Esophagus mucosa (tissue), 1 donor: ENCODE data around the gene FKBP7. TPM values are rescaled to one million over a fixed set of nuclear protein-coding genes. Genes with fewer than 3 reads are reported as not detected.
A peak's percentile ranks its signal among the peaks of the same experiment; 100 is the strongest.
"Not testable (repeated sequence)": the region's sequence is repeated elsewhere in the genome, so short reads cannot be mapped to it uniquely, and the experiment has no call there.

Experiments
- ATAC-seq: fragments of 200-7000 bp; cut with Tn5 transposase; one replicate; pipeline ENCODE4 v1.9.1; 2020
- total RNA-seq: library from RNA; stranded (reverse); gene quantifications from one replicate; pipeline ENCODE4 v1.2.4, GENCODE V29; 2023
- donor health status: DM: yes; HTN: yes; CAD: no.

Gene FKBP7
- total RNA-seq, 1 donor from 2014 or later: 1.00 TPM

DNA sequence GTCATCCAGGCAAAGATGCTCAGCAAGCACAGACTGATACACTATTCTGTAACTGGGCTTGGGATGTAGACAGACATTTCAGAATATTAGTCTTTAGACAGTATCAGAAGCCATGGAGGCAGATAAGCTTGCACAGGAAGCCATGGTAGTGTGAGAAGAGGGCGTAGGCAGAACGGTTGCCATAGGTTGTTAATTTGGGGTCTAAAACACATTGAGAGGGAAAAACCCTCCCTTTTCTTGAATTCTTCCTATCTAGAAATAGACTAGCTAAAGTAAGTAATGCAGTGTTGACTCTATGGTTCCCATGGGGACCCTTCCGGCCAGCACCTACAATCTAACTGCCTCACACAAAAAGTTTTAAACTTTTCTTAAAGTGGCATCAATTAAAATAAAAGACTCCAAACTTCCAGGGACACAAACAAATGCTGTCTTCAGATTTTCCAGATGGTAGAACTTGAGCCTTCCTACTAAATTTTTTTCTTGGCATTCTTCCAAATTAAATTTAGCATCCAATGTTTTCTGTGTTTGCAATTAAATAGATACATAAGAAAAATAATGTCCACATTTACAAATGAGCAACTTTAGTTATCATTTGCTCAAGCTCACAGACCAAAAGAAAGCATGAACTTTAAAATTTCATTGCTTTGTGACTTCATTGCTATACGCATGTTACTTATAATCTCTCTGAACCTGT, 29.3 kb downstream of the FKBP7 start:
- ATAC-seq: no peak

DNA sequence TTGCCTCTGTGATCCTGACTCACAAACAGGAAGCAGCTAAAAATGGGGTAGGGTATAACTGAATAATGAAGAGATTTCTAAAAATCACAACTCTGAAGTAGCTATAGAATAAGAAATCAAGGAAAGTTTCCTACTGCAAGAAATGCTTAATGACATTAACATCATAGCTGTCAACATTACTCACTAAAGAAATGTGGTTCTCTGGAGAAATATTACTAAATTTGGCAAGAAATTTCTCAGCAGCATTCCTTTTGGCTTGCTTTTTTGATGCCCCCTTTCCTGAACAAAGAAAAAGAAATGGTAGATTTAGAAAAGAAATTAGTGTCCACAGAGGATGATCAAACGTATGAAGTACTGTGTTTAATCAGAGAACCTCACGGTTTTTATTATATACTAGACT, 37.0 kb downstream of the FKBP7 start:
- ATAC-seq: no peak

DNA sequence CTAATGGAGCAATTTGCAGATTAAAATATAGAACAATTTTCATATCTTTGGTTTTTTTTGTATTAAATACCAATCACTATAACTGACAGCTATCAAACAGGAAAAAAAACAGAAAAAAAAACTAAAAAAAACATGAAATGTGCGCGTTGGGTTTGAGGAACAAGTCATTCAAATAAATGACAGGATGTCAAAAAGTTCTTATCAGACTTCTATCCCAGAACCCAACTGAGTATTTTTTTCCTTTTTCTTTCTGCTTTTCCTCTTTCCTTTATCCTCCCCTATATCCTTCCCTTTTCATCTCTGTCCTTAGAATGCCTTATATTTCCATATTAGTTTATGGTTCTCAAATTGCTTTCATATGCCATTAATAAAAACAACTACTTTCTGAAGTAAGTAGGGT, 41.7 kb downstream of the FKBP7 start:
- no peak for ATAC-seq

DNA sequence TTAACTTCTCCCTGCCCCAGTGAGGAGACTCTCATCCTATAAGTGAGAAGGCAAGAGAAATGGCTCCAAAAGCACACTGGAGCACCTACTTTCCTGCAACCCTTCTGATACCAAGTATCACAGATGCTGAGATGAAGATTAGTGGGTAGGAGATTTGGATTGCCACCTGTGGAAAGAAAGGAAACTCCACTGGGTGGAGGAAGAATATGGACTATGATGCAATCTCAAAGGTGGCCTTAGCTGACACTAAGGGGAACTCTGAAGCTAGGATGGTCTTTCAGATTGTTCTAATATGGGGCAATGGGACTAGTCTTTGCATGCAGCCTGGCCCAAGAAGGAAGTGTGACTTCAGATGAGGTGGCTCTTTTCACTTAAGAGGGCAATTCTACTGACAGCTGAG, 49.1 kb downstream of the FKBP7 start:
- ATAC-seq: no peak

DNA sequence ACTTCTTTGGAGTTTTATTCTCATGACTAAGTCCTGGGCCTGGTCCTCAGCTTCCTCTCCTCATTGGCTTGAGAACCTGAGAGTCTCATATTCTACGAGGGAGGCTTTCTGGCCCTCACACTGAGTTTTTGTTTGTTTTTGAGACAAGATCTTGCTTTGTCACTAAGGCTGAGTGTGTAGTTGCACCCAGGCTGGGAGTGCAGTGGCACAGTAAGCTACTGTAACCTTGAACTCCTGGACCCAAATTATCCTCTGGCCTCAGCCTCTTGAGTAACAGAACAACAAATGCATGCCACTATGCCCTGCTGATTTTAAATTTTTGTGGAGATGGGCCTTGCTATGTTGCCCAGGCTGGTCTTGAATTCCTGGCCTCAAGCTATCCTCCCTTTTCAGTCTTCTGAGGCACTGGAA, 50.0 kb downstream of the FKBP7 start:
- no peak for ATAC-seq

DNA sequence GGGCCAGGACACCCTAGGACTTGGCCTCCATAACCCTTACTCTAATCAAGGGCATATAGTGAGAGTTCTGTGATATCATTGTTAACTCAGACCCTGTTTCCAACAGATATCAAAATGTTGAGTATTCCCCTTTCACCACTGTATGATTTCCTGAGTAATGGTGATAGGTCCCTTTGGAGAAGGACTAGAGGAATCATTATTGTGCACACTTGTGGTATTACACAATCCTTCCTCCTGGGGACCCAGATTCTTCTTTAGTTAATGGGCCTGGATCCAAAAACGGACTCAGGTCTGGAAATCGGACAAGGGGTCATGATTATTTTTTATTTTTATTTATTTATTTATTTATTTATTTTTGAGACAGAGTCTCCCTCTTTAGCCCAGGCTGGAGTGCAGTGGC, 50.9 kb downstream of the FKBP7 start:
- ATAC-seq: no peak

DNA sequence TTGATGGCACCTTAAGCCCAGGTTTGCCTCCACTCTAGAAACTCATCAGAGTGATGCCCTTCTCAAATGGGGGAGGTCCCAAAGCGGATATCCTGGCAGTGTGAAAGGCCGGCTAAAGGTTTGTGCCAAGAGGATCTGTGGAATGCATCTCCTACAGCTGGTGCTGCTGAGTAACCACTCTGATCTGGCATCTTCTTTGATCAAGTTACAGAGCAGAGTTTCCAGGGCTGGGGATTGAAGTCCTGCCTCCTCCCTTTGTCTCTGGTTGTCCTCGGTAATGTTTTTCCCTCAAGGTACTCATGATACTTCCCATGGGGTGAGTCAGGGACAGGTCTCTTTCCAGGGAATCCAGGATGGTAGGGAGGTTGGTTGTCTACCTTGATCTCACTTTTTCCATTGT, 52.0 kb downstream of the FKBP7 start:
- ATAC-seq: no peak

DNA sequence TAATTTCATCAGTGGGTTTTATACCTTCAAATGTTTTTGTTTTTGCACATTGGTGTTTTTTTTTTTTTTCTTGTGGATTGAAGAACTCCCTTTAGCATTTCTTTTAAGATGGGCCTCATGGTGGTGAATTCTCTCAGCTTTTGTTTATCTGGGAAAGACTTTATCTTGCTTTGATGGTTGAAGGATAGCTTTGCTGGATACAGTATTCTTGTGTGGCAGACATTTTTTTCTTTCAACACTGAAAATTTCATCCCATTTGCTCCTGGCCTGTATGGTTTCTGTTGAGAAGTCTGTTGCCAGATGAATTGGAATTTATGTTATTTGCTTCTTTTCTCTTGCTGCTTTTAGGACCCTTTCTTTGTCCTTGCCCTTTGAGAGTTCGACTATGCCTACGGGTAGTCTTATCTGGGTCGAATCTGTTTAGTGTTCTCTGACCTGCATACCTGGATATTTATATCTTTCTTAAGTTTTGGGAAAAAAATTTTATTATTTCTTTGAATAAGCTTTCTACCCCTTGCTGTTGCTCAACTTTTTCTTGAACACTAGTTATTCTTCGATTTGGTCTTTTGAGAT, 53.1 kb downstream of the FKBP7 start:
- no peak for ATAC-seq

DNA sequence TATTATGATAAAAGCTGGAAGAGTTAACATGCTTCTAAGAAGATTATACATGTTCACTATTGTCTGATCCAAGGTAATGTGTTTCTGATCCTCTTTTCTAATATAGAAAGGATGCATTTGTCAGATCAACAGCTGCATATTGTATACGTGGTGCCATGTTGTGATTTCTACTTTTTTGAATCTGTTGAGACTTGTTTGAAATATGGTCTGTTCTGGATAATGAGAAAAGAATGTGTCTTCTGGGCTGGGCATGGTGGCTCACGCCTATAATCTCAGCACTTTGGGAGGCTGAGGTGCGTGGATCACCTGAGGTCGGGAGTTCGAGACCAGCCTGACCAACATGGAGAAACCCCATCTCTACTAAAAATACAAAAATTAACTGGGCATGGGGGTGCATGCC, 54.7 kb downstream of the FKBP7 start:
- not testable (repeated sequence) for ATAC-seq

DNA sequence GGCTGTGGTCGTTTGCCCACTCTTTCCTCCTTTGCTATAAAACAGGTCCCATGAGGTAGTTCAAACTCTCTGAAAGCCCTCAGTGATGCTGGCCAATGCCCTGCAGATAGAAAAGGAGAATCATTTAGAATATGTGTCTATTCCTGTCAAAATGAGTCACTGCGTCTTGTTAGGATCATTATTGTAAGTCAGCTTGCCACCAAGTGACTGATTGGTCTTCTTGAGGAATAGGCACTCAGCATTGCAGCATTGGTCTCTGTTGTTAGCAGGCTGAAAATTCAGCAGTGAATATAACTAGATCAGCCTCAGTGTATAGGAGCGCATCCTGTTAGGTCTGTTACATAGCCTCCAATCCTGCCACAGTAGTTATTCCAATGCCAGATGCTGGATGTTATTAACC, 56.3 kb downstream of the FKBP7 start:
- peak; percentile 59 for ATAC-seq

DNA sequence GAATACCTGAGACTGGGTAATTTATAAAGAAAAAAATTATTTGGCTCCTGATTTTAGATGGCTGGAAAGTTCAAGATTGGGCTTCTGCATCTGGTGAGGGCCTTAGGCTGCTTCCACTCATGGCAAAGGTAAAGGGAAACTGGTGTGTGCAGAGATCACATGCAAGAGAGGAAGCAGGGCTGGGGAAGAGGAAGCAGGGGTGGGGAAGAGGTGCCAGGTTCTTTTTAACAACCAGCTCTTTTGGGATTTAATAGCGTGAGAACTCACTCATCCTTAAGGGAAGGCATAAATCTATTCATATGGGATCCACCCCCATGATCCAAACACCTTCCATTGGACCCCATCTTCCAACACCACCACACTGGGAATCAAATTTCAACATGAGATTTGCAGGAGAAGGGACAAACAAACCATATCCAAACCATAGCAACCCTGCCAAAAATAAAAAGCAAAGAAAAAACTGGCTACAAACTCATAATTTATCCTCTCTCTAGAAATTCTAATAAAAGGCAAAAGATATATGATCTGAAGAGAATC, 57.9 kb downstream of the FKBP7 start:
- ATAC-seq: no peak

DNA sequence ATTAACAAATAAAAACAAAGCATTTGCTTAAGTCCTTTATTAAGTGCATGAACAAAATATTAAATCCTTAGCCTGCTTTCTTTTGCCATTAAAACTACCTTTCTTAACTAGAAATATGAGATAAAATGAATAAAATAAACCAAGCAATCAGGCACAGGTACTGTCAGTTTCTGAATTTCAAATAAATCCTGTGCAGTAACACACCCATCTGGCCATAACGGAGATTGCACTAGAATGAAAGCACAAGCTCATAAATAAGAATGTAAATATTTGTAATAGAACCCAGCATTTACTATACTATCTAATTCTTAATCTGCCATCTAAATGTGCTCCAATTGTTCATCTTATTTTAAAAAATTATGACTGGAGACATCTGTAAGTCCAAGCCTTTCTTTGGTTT, 59.3 kb downstream of the FKBP7 start:
- no peak for ATAC-seq

DNA sequence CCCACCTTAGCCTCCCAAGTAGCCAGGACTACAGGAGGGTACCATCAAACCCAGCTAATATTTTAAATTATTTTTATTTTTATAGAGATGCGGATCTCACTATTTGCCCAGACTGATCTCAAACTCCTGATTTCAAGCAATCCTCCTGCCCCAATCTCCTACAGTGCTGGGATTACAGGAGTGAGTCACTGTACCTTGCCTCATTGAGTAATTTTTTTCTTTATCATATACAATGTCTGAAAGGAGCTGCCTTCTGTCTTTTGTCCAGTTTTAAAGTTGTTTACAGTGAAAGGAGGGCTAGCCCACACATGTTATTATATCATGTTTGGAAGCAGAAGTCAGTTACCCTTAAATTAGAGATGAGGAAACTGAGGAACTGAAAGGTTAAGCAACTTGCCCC, 60.0 kb downstream of the FKBP7 start:
- peak; percentile 47 for ATAC-seq

DNA sequence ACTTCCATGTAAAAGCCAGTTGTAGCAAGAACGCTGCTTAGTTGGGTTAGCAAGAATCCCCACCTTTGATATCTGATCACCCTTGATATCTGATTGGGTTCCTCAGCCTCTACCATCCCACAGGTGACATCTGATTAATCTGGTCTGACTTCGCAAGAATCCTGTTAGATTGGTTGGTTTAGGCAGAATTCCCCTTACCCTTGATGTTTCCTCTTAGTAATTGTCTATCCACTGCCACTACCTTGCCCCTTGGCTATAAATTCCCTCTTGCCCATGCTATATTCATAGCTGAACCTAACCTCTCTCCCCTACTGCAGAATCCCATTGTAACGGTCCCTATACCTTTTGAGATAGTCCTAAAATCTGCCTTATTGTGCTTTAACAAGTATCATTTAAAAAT, 60.5 kb downstream of the FKBP7 start:
- ATAC-seq: no peak

DNA sequence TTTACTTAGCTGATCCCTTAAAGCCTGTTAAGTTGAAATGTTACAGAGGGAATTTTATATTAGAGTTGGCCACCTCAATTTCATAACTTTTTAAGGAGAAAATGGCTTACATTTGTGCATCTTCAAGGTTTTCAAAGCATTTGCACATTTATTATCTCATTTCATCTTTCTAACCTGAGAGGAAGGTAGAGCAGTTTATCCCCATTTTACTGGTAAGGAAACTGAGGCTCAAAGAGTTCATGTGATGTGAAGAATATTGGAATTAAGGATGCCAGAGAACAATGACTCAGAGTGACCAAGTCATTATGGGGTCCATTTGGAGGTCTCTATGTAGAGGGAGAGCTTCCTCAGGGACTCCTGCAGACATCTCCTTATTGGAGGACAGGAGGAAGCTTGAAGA, 62.4 kb downstream of the FKBP7 start:
- no peak for ATAC-seq

DNA sequence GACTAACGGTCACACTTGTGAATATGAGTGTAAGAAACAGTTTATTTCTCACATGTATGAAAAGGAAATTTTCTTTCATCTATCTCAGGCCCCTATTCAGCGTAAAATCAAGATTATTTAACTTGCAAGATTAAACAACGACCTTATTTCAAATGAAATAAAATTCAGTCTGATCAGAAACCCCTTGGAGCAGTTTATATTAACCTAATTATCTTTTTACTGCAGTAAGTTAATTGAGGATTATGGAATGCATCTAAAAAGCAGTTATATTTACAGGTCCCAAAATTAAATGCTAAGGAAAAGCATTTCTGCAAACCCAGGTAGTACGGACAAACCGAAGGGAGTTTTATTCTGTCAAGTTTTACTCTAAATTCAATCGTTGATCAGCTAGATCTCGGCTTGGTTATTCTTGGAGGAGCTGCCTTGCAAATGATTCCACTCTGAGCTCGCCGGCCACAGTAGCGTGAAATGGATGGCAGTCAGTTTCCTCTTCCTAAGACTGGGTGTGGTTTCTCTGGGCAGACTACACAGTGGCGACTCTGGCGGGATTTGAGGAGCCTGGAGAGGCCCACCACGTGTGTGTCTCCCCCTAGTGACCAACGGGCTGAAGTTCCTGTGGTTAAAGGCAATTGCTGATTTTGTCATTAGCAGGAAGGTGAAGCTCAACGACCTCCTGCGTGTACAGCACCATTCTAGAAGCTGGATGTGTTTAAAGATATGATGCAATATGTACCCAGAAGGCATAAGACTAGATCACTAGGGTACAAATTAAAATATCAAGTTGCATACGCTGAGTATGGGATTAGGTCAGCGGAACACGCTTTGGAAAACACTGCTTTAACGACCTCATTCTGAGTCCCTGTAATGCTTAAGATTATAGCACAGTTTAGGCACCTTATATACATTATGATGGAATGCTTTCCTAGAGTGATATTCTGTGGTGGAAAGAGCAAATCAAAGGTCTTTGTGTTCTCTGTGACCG, 63.8 kb downstream of the FKBP7 start:
- ATAC-seq: peak; percentile 96

Other genes starting within 250 kb of the FKBP7 start
- 25.3 TPM for gene PRKRA, start 27.4 kb downstream of the FKBP7 start, total RNA-seq
- 1.4 TPM for gene PJVK, start 27.2 kb downstream of the FKBP7 start, total RNA-seq
- 10.7 TPM for gene PLEKHA3, start 1.9 kb upstream of the FKBP7 start, total RNA-seq